Ishikawa (cell line): ENCODE data around the gene SDHB.

Experiments
- CEBPB ChIP-seq: IDR thresholded peaks from 2 replicates; pipeline ENCODE4 v1.6.1; 2012
- CREB1 ChIP-seq: IDR thresholded peaks from 2 replicates; pipeline ENCODE4 v1.6.1; 2012; ENCODE audit warnings: low read depth
- EGR1 ChIP-seq: IDR thresholded peaks from 2 replicates; pipeline ENCODE4 v1.6.1; 2012
- EP300 ChIP-seq: IDR thresholded peaks from 2 replicates; pipeline ENCODE4 v1.6.1; 2012; ENCODE audit warnings: borderline replicate concordance
- FOXM1 ChIP-seq: IDR thresholded peaks from 2 replicates; pipeline ENCODE4 v1.6.1; 2012; ENCODE audit warnings: low read depth, borderline replicate concordance
- NFIC ChIP-seq: IDR thresholded peaks from 2 replicates; pipeline ENCODE4 v1.6.1; 2012
- RAD21 ChIP-seq: IDR thresholded peaks from 2 replicates; pipeline ENCODE4 v1.6.1; 2012; ENCODE audit warnings: low read depth
- TAF1 ChIP-seq: IDR thresholded peaks from 2 replicates; pipeline ENCODE4 v1.6.1; 2012; ENCODE audit warnings: low read depth, mild to moderate bottlenecking
- TCF12 ChIP-seq: IDR thresholded peaks from 2 replicates; pipeline ENCODE4 v1.6.1; 2012; ENCODE audit warnings: low read depth
- TEAD4 ChIP-seq: IDR thresholded peaks from 2 replicates; pipeline ENCODE4 v1.6.1; 2012
- YY1 ChIP-seq: IDR thresholded peaks from 2 replicates; pipeline ENCODE4 v1.6.1; 2012; ENCODE audit warnings: low read depth
- ZBTB7A ChIP-seq: IDR thresholded peaks from 2 replicates; pipeline ENCODE4 v1.6.1; 2012; ENCODE audit warnings: low read depth
- TF ChIP-seq, protein P1 (sequence below): IDR thresholded peaks from 2 replicates; pipeline ENCODE4 v1.6.1; 2012
- TF ChIP-seq, protein P2 (sequence below): IDR thresholded peaks from 2 replicates; pipeline ENCODE4 v1.6.1; 2012; ENCODE audit warnings: low read depth, mild to moderate bottlenecking
- TF ChIP-seq, protein P3 (sequence below): IDR thresholded peaks from 2 replicates; pipeline ENCODE4 v1.6.1; 2012

The SDHB gene

DNA sequence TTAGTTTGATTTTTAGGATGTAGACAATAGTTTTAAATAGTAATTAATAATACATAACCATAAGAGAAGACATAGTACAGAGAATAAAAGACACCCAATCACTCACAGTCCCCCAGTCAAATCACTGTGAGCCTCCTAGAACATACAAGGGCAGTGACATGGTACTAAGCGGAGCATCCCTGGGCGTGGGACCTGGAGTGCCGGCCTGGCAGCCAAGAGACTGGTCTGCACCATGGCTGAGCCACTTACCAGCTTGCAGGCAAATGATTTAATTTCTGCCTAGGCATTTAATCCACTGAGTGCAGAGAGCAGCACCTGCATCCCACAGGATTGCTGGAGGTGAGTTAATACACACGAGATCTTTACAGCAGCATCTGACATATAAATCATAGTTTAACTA is 20.4 kb downstream of the SDHB start:
- TF ChIP-seq EP300 (no peak), CREB1 (no peak), CEBPB (no peak), EGR1 (no peak), YY1 (no peak), TAF1 (no peak), TEAD4 (no peak)
- TF ChIP-seq, protein P1, sequence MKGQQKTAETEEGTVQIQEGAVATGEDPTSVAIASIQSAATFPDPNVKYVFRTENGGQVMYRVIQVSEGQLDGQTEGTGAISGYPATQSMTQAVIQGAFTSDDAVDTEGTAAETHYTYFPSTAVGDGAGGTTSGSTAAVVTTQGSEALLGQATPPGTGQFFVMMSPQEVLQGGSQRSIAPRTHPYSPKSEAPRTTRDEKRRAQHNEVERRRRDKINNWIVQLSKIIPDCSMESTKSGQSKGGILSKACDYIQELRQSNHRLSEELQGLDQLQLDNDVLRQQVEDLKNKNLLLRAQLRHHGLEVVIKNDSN = no peak

DNA sequence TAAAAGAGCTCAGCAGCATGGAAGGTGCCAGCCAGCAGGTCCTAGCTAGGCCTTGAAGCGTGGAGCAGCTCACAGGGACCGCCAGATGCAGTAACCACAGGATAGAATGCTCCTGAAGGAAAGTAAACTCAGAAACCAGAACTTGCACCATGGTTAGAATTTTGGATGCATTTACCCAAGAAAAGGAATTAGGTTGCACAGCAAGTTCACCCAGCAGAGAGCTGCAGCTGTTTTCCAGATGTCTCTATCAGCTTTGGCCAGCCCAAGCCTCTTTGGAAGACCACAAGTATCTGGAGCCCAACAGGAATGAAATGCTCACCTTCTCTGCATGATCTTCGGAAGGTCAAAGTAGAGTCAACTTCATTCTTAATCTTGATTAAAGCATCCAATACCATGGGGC is 21.1 kb downstream of the SDHB start:
- TF ChIP-seq RAD21 (no peak), NFIC (no peak), EP300 (no peak), TEAD4 (no peak), TAF1 (no peak)
- TF ChIP-seq, protein P1 = no peak

GRCh38 chr1:17031436-17031835 is 22.4 kb downstream of the SDHB start:
- TF ChIP-seq, protein P1 = no peak
- TF ChIP-seq TAF1 (no peak), TCF12 (no peak), CEBPB (no peak), CREB1 (no peak), EP300 (no peak), EGR1 (no peak), YY1 (no peak), FOXM1 (no peak), ZBTB7A (no peak), NFIC (no peak), RAD21 (no peak), TEAD4 (no peak)
- TF ChIP-seq, protein P2, sequence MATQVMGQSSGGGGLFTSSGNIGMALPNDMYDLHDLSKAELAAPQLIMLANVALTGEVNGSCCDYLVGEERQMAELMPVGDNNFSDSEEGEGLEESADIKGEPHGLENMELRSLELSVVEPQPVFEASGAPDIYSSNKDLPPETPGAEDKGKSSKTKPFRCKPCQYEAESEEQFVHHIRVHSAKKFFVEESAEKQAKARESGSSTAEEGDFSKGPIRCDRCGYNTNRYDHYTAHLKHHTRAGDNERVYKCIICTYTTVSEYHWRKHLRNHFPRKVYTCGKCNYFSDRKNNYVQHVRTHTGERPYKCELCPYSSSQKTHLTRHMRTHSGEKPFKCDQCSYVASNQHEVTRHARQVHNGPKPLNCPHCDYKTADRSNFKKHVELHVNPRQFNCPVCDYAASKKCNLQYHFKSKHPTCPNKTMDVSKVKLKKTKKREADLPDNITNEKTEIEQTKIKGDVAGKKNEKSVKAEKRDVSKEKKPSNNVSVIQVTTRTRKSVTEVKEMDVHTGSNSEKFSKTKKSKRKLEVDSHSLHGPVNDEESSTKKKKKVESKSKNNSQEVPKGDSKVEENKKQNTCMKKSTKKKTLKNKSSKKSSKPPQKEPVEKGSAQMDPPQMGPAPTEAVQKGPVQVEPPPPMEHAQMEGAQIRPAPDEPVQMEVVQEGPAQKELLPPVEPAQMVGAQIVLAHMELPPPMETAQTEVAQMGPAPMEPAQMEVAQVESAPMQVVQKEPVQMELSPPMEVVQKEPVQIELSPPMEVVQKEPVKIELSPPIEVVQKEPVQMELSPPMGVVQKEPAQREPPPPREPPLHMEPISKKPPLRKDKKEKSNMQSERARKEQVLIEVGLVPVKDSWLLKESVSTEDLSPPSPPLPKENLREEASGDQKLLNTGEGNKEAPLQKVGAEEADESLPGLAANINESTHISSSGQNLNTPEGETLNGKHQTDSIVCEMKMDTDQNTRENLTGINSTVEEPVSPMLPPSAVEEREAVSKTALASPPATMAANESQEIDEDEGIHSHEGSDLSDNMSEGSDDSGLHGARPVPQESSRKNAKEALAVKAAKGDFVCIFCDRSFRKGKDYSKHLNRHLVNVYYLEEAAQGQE = no peak
- TF ChIP-seq, protein P3, sequence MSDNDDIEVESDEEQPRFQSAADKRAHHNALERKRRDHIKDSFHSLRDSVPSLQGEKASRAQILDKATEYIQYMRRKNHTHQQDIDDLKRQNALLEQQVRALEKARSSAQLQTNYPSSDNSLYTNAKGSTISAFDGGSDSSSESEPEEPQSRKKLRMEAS = no peak

DNA sequence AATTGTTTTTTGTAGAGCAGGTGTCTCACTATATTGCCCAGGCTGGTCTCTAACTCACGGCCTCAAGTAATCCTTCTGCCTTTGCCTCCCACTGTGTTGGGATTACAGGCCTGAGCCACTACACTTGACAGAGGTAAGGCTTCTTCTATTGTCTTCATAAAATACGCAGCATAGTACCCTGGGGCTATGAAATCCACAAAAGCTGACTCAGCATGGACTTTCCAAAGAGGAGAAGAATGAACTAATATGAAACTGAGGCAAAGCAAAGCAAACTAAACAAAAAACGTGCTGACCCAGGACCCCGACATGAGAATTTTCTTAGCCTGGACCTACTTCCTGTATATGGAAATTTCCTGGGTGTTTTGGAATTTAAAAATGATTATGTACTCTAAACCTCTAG is 23.6 kb downstream of the SDHB start:
- TF ChIP-seq ZBTB7A (no peak), YY1 (no peak), EGR1 (no peak), TCF12 (no peak), NFIC (no peak), CEBPB (no peak), RAD21 (no peak), CREB1 (no peak), TAF1 (no peak), EP300 (no peak), FOXM1 (no peak), TEAD4 (no peak)
- TF ChIP-seq, protein P3 = no peak
- TF ChIP-seq, protein P1 = no peak
- TF ChIP-seq, protein P2 = no peak

- TF ChIP-seq NFIC (no peak), TEAD4 (no peak)
Observed at GRCh38 chr1:17028662-17029188, 25.1 kb downstream of the SDHB start.

DNA sequence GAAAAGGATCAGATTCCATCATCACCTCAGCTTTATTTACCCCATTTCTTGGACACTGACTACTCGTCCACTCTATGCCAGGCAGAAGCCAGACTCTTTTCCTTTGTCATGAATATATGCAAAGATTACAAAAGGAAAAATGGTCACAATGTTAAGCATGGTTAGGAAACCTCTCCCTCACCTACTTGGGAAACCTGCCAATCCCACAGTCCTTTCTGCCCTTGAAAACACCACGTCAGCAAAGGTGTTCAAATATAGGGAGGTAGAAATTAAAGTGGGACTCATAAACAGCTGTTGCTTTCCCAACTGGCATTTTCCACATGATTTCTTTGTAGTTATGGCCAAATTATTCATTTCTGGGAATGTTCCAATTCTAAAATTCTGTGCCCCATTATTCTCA is 25.9 kb downstream of the SDHB start:
- TF ChIP-seq NFIC (no peak), RAD21 (no peak), ZBTB7A (no peak), EP300 (no peak), EGR1 (no peak), FOXM1 (no peak), YY1 (no peak), TAF1 (no peak), TEAD4 (no peak), CEBPB (no peak), CREB1 (no peak), TCF12 (no peak)
- TF ChIP-seq, protein P2 = no peak
- TF ChIP-seq, protein P3 = no peak
- TF ChIP-seq, protein P1 = no peak
